Ectodermal cell (in vitro differentiated cells): ENCODE results near the gene C1orf116.
A peak's percentile ranks its signal among the peaks of the same experiment; 100 is the strongest.
"Not testable (repeated sequence)": the region's sequence is repeated elsewhere in the genome, so short reads cannot be mapped to it uniquely, and the experiment has no call there.

Experiments
- H3K27ac ChIP-seq: 2 replicates; pipeline ENCODE4 v1.7.0; 2013; ENCODE audit warnings: mild to moderate bottlenecking, low read depth, low read length; ENCODE audit not compliant: insufficient read depth, poor library complexity, severe bottlenecking
- H3K27me3 ChIP-seq: 2 replicates; pipeline ENCODE4 v1.7.0; 2013; ENCODE audit warnings: mild to moderate bottlenecking, low read length; ENCODE audit not compliant: insufficient read depth, control insufficient read depth, poor library complexity, severe bottlenecking
- H3K36me3 ChIP-seq: one replicate; pipeline ENCODE4 v1.7.0; 2013; ENCODE audit warnings: low read length; ENCODE audit not compliant: control insufficient read depth, insufficient read depth
- H3K4me1 ChIP-seq: one replicate; pipeline ENCODE4 v1.7.0; 2013; ENCODE audit warnings: low read length; ENCODE audit not compliant: control insufficient read depth, insufficient read depth
- H3K4me3 ChIP-seq: 2 replicates; pipeline ENCODE4 v1.7.0; 2013; ENCODE audit warnings: low read depth, low read length, control low read depth; ENCODE audit not compliant: insufficient read depth
- H3K9me3 ChIP-seq: 2 replicates; pipeline ENCODE4 v1.7.0; 2013; ENCODE audit warnings: mild to moderate bottlenecking, low read length, moderate library complexity; ENCODE audit not compliant: control insufficient read depth
- WGBS, 2 experiments: methylation state at CpG; one replicate each; pipeline ENCODE4 v1.1.7; 2013; ENCODE audit warnings: missing lambda C conversion rate in 2 of 2; 5-methylcytosine and 5-hydroxymethylcytosine counted together

The C1orf116 gene

DNA sequence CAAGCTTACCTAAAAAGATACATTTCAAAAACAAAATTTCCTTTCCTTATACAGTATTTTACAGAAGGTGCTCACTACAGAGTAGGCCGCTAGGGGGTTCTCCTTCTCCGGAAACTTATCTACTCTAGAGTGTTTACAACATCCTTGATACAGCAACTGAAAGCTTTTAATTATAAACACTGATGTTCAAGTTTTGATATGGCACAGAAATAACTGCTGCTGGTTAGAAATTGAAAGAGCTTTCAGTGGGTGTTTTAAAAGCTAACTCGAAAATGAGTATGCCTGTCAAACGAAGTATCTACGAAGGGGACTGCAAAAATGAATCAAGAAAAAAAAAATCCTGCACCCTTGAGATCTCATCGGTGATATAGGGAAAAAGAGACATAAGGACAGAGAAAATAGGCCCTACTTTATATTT lies 17.4 kb upstream of the C1orf116 start:
- Histone ChIP-seq H3K4me1 (peaks cover 7% of the 10 kb centered on the region), H3K4me3 (peak overlapping the region; percentile 97), H3K27ac (peak overlapping the region; percentile 82), H3K9me3 (no peaks in the 10 kb centered on the region), H3K36me3 (no peaks in the 10 kb centered on the region), H3K27me3 (peaks cover 7% of the 10 kb centered on the region)
- WGBS, 2 experiments, result 0% methylated on average over 6 of the region's 6 CpGs

GRCh38 chr1:207049514-207049913 lies 17.0 kb upstream of the C1orf116 start:
- Histone ChIP-seq H3K27ac (no peak overlapping the region), H3K27me3 (peaks cover 7% of the 10 kb centered on the region), H3K4me3 (peak overlapping the region; percentile 97), H3K36me3 (no peaks in the 10 kb centered on the region), H3K9me3 (no peaks in the 10 kb centered on the region), H3K4me1 (peaks cover 7% of the 10 kb centered on the region)
- WGBS, 2 experiments, result 80% methylated on average over 8 of the region's 8 CpGs

- Histone ChIP-seq H3K4me3 (no peak overlapping the region), H3K36me3 (no peaks in the 10 kb centered on the region)
- WGBS, 2 experiments, result 94 to 96% methylated on average over 4 of the region's 4 CpGs
These were observed 16.5 kb upstream of the C1orf116 start for GRCh38 chr1:207049054-207049453.

DNA sequence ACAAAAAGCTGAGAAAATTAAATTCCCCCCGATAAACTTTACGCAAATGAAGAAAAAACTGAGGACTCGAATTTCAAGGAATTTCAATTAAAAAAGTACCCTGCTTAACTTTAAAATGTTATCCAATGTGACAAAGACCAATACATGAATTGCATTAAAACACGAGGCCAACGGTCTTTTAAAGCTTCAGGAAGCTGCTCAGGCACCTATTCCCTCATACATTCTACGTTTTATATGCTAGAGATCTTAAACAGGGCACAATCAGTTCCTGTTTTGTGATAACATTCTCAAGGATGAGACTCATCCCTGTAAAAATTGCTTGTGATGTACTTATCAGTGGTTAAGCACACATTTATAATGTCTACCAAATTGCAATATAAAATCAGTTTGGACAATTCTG lies 15.5 kb upstream of the C1orf116 start:
- Histone ChIP-seq H3K4me1 (peaks cover 7% of the 10 kb centered on the region), H3K27ac (no peak overlapping the region), H3K9me3 (no peaks in the 10 kb centered on the region), H3K36me3 (no peaks in the 10 kb centered on the region), H3K4me3 (no peak overlapping the region), H3K27me3 (no peaks in the 10 kb centered on the region)
- WGBS, 2 experiments, result 82 to 84% methylated on average over 6 of the region's 6 CpGs

More at GRCh38 chr1:207049054-207049453, 16.5 kb upstream of the C1orf116 start:
- Histone ChIP-seq H3K27me3 (peaks cover 7% of the 10 kb centered on the region), H3K27ac (no peak overlapping the region), H3K4me1 (peaks cover 7% of the 10 kb centered on the region), H3K9me3 (no peaks in the 10 kb centered on the region)

DNA sequence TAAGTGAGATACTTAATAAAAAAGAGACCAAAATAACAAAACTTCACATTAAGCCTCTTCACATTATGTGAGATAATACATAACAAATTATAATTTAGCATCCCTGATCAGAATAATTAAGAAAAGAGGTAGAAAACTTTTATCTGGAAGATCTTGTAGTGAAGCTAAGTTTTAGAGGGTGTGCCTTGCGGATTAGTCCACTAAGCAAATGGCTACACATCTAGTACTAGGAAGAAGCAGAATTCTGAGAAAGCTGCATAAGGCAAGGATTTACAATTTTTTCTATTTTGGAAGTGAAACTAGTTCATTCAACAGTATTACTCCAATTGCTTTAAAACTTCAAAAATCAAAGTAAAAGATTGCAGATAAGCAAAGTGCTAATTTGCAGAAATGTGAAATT lies 14.9 kb upstream of the C1orf116 start:
- WGBS, 2 experiments, result 86 to 100% methylated on average over 1 of the region's 1 CpG
- H3K36me3 ChIP-seq, result no peaks in the 10 kb centered on the region
- H3K4me3 ChIP-seq, result no peak overlapping the region
- H3K27ac ChIP-seq, result no peak overlapping the region
- peaks cover 7% of the 10 kb centered on the region for H3K4me1 ChIP-seq
- H3K9me3 ChIP-seq, result no peaks in the 10 kb centered on the region
- H3K27me3 ChIP-seq, result no peaks in the 10 kb centered on the region

DNA sequence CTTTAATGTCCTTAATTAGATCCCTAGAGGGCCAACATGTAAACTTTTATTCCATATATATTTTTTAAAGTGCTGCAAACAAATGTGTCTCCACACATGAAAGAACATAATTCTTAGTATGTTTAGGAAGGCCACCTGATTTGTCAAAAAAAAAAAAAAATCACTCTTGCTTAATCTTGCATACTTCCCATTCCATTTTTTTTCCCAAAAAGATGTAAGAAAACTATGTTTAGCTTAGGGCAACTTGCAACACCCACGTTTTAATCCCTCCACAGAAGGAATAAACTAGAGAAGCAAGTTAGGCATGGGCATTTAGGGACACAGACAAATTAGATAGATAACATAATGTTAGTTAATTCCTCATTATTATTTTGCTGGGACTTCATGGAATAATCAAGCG lies 12.9 kb upstream of the C1orf116 start:
- H3K4me1 ChIP-seq, result peaks cover 7% of the 10 kb centered on the region
- no peak overlapping the region for H3K4me3 ChIP-seq
- no peaks in the 10 kb centered on the region for H3K27me3 ChIP-seq
- no peaks in the 10 kb centered on the region for H3K36me3 ChIP-seq
- H3K27ac ChIP-seq, result no peak overlapping the region
- H3K9me3 ChIP-seq, result no peaks in the 10 kb centered on the region
- 98 to 100% methylated on average over 1 to 2 of the region's 2 CpGs for WGBS, 2 experiments

GRCh38 chr1:207041397-207041796 lies 8.8 kb upstream of the C1orf116 start:
- WGBS, 2 experiments, result 80 to 100% methylated on average over 1 to 2 of the region's 2 CpGs
- H3K27ac ChIP-seq, H3K27me3 ChIP-seq, H3K4me3 ChIP-seq, H3K9me3 ChIP-seq, H3K4me1 ChIP-seq, H3K36me3 ChIP-seq: not testable (repeated sequence)

GRCh38 chr1:207040181-207040533 lies 7.6 kb upstream of the C1orf116 start:
- Histone ChIP-seq H3K27me3 (peaks cover 6% of the 10 kb centered on the region), H3K9me3 (no peaks in the 10 kb centered on the region), H3K4me1 (no peaks in the 10 kb centered on the region), H3K36me3 (no peaks in the 10 kb centered on the region), H3K4me3 (no peak overlapping the region), H3K27ac (no peak overlapping the region)
- WGBS, 2 experiments, result 84 to 87% methylated on average over 3 of the region's 3 CpGs

GRCh38 chr1:207039380-207040180 lies 7.0 kb upstream of the C1orf116 start:
- peaks cover 6% of the 10 kb centered on the region for H3K27me3 ChIP-seq
- WGBS, 2 experiments, result 92 to 95% methylated on average over 3 to 4 of the region's 4 CpGs
- no peak overlapping the region for H3K4me3 ChIP-seq
- no peaks in the 10 kb centered on the region for H3K9me3 ChIP-seq
- H3K4me1 ChIP-seq, result no peaks in the 10 kb centered on the region
- no peaks in the 10 kb centered on the region for H3K36me3 ChIP-seq
- no peak overlapping the region for H3K27ac ChIP-seq

- H3K27ac ChIP-seq, result no peak overlapping the region
- no peak overlapping the region for H3K4me3 ChIP-seq
- no peaks in the 10 kb centered on the region for H3K4me1 ChIP-seq
- WGBS, 2 experiments, result 88% methylated on average over 1 of the region's 1 CpG; no CpG with 5 or more reads in 1 of the 2 experiments
- peaks cover 6% of the 10 kb centered on the region for H3K27me3 ChIP-seq
- H3K36me3 ChIP-seq, result no peaks in the 10 kb centered on the region
- no peaks in the 10 kb centered on the region for H3K9me3 ChIP-seq
These were observed 4.3 kb upstream of the C1orf116 start for GRCh38 chr1:207036865-207037264.
